Measurements from ENCODE around the gene SLC4A2. TPM values are rescaled to one million over a fixed set of nuclear protein-coding genes. Genes with fewer than 3 reads are reported as not detected.
A peak's percentile ranks its signal among the peaks of the same experiment; 100 is the strongest.

SLC4A2 gene
- total RNA-seq, 2 experiments from 2014 or later: 58.7 to 85.0 TPM

DNA sequence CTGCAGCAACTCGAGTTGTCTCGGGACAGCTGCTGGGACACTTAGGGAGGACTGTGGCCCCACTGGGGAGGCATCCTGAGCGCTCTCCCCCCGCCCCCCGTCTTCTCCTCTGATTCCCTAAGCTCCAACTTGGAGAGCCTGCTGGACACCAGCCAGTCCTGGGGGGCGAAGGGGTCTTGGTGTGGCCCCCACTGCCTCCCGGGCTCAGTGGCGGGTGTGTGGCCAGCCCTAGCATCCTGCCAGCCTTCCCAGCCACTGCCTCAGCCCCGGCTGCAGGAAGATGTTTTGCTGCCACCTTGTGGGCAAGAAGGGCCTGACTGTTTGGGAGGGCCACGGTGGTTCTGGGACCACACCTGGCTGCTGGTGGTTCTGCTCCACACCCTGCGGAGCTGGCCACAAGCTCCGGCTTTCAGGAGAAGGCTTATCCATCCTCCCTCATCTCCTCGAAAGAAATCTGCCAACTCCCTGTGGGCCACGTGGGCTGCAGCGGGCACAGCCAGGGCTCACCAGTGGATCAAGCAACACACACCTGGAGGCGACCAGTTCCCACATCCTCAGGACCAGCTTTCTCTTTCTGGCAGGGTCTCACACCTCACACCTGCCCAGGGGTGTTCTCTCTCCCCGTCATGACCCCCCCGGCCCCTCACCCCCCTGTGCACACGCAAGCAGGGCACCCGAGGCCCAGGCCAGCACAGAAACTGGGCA lies 51.7 kb downstream of the SLC4A2 start:
- H3K4me1 Mint-ChIP-seq: no peaks in the 10 kb centered on the region
- intact Hi-C loops (cut with DNase I, micrococcal nuclease): loop anchor here (1.0 to 5.0 kb wide), 8 partner anchors 16 to 334 kb away; partner anchors contain the start of gene ABCB8 (in 2 of the 2)
- ChIA-PET POLR2A (interaction anchor here (0.6 kb wide), 1 partner anchor 10 kb away, joined by 3 read pairs; no protein-coding TSS in a partner anchor), CTCF (interaction anchor here (0.6 to 2.8 kb wide), 26 partner anchors 8 to 559 kb away, joined by 3 to 17 read pairs (median 4); no protein-coding TSS in a partner anchor)
- H3K27me3 Mint-ChIP-seq: peaks cover 3% of the 10 kb centered on the region
- no peaks in the 10 kb centered on the region for H3K36me3 Mint-ChIP-seq (ENCODE audit: low read depth)
- no peak overlapping the region for H3K4me3 Mint-ChIP-seq
- H3K9me3 Mint-ChIP-seq (ENCODE audit: low read depth): no peaks in the 10 kb centered on the region
- peak; percentile 90 for ATAC-seq
- peak; percentile 85 for DNase-seq
- H3K27ac Mint-ChIP-seq: no peak overlapping the region

GRCh38 chr7:151113344-151114150 lies 54.2 kb downstream of the SLC4A2 start:
- ATAC-seq: no peak
- Mint-ChIP-seq H3K9me3 (ENCODE audit: low read depth) (no peaks in the 10 kb centered on the region), H3K36me3 (ENCODE audit: low read depth) (no peaks in the 10 kb centered on the region), H3K27ac (no peak overlapping the region), H3K4me3 (no peak overlapping the region), H3K27me3 (peaks cover 3% of the 10 kb centered on the region), H3K4me1 (peaks cover 5% of the 10 kb centered on the region)
- no peak for DNase-seq
- intact Hi-C loops (cut with DNase I, micrococcal nuclease): loop anchor here (5.0 kb wide), 2 partner anchors 216 to 336 kb away; no protein-coding TSS in a partner anchor
- ChIA-PET CTCF (interaction anchor here (0.8 to 2.5 kb wide), 6 partner anchors 12 to 187 kb away, joined by 3 to 10 read pairs (median 4); no protein-coding TSS in a partner anchor), POLR2A (no interaction called here)

GRCh38 chr7:151114151-151115090 lies 55.0 kb downstream of the SLC4A2 start:
- intact Hi-C loops (cut with DNase I, micrococcal nuclease): loop anchor here (5.0 kb wide), 2 partner anchors 217 to 337 kb away; no protein-coding TSS in a partner anchor
- H3K4me1 Mint-ChIP-seq: peaks cover 5% of the 10 kb centered on the region
- ChIA-PET POLR2A (no interaction called here), CTCF (interaction anchor here (0.8 to 1.4 kb wide), 2 partner anchors 9 to 24 kb away, joined by 3 to 4 read pairs; no protein-coding TSS in a partner anchor)
- peaks cover 3% of the 10 kb centered on the region for H3K36me3 Mint-ChIP-seq (ENCODE audit: low read depth)
- H3K4me3 Mint-ChIP-seq: no peak overlapping the region
- no peaks in the 10 kb centered on the region for H3K9me3 Mint-ChIP-seq (ENCODE audit: low read depth)
- ATAC-seq (no peak), DNase-seq (no peak)
- peaks cover 3% of the 10 kb centered on the region for H3K27me3 Mint-ChIP-seq
- H3K27ac Mint-ChIP-seq: no peak overlapping the region

GRCh38 chr7:151115121-151115835 lies 55.9 kb downstream of the SLC4A2 start:
- intact Hi-C loops (cut with DNase I, micrococcal nuclease): no loop called here
- H3K27me3 Mint-ChIP-seq: peaks cover 3% of the 10 kb centered on the region
- peak overlapping the region; percentile 39 for H3K4me3 Mint-ChIP-seq
- DNase-seq: peak; percentile 69
- ChIA-PET POLR2A (no interaction called here), CTCF (interaction anchor here (0.7 to 1.4 kb wide), 5 partner anchors 10 to 217 kb away, joined by 3 to 4 read pairs (median 3); no protein-coding TSS in a partner anchor)
- H3K4me1 Mint-ChIP-seq: peaks cover 5% of the 10 kb centered on the region
- peak; percentile 51 for ATAC-seq
- H3K36me3 Mint-ChIP-seq (ENCODE audit: low read depth): peaks cover 4% of the 10 kb centered on the region
- no peaks in the 10 kb centered on the region for H3K9me3 Mint-ChIP-seq (ENCODE audit: low read depth)
- no peak overlapping the region for H3K27ac Mint-ChIP-seq

- H3K36me3 Mint-ChIP-seq (ENCODE audit: low read depth): peaks cover 4% of the 10 kb centered on the region
- peaks cover 3% of the 10 kb centered on the region for H3K27me3 Mint-ChIP-seq
- intact Hi-C loops (cut with DNase I, micrococcal nuclease): no loop called here
- CTCF ChIA-PET: interaction anchor here (0.7 to 1.4 kb wide), 5 partner anchors 10 to 218 kb away, joined by 3 to 4 read pairs (median 3); no protein-coding TSS in a partner anchor
- H3K4me1 Mint-ChIP-seq: peaks cover 5% of the 10 kb centered on the region
- POLR2A ChIA-PET: no interaction called here
- no peaks in the 10 kb centered on the region for H3K9me3 Mint-ChIP-seq (ENCODE audit: low read depth)
- ATAC-seq: no peak
- DNase-seq: peak; percentile 28
- peak overlapping the region; percentile 39 for H3K4me3 Mint-ChIP-seq
- H3K27ac Mint-ChIP-seq: no peak overlapping the region
These were observed 56.5 kb downstream of the SLC4A2 start for GRCh38 chr7:151115836-151116418.

DNA sequence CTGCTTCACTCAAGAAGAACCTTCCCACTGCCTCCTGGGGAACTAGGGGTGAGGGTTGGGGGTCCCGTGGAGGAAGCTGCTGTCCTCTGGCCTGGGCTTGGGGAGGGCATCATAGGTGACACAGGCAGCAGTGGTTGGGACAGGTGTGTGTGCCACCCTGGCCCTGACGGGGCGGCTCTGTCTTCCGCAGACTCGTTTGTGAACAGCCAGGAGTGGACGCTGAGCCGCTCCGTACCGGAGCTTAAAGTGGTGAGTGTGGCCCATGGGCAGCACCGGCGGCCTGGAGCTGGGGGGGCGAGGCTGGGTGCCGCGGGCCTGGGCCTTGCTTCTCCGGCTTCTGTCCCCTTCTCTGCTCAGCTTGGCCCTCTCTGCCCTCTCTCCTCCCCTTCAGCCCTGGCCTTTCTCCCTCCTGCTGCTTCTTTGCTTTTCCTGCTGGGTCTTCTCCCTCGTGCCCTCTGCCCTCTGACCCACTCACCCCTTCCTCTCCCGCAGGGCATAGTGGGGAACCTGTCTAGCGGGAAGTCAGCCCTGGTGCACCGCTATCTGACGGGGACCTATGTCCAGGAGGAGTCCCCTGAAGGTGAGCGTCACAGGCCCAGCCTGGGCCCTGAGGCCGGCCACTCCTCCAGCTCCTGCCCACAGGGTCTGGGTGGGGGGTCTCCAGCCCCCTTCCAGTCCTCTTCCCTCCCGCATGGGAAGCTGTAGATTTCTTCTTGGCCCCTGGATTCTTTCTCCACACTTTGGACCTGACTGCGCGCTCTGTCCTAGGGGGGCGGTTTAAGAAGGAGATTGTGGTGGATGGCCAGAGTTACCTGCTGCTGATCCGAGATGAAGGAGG lies 57.4 kb downstream of the SLC4A2 start:
- intact Hi-C loops (cut with DNase I, micrococcal nuclease): no loop called here
- ChIA-PET CTCF (interaction anchor here (0.7 to 1.3 kb wide), 8 partner anchors 8 to 219 kb away, joined by 3 to 4 read pairs (median 3); no protein-coding TSS in a partner anchor), POLR2A (no interaction called here)
- no peaks in the 10 kb centered on the region for H3K9me3 Mint-ChIP-seq (ENCODE audit: low read depth)
- DNase-seq (no peak), ATAC-seq (no peak)
- peaks cover 5% of the 10 kb centered on the region for H3K4me1 Mint-ChIP-seq
- peaks cover 7% of the 10 kb centered on the region for H3K36me3 Mint-ChIP-seq (ENCODE audit: low read depth)
- H3K4me3 Mint-ChIP-seq: peak overlapping the region; percentile 29
- H3K27ac Mint-ChIP-seq: no peak overlapping the region
- peaks cover 3% of the 10 kb centered on the region for H3K27me3 Mint-ChIP-seq

- DNase-seq (peak; percentile 42), ATAC-seq (peak; percentile 32)
- intact Hi-C loops (cut with DNase I, micrococcal nuclease): no loop called here
- Mint-ChIP-seq H3K4me3 (peak overlapping the region; percentile 29), H3K9me3 (ENCODE audit: low read depth) (no peaks in the 10 kb centered on the region), H3K27me3 (no peaks in the 10 kb centered on the region), H3K4me1 (peaks cover 5% of the 10 kb centered on the region), H3K36me3 (ENCODE audit: low read depth) (peaks cover 7% of the 10 kb centered on the region), H3K27ac (peak overlapping the region; percentile 55)
- ChIA-PET CTCF (interaction anchor here (1.0 to 1.3 kb wide), 5 partner anchors 9 to 52 kb away, joined by 3 to 4 read pairs (median 3); no protein-coding TSS in a partner anchor), POLR2A (no interaction called here)
These were observed 58.2 kb downstream of the SLC4A2 start for GRCh38 chr7:151117565-151117964.

DNA sequence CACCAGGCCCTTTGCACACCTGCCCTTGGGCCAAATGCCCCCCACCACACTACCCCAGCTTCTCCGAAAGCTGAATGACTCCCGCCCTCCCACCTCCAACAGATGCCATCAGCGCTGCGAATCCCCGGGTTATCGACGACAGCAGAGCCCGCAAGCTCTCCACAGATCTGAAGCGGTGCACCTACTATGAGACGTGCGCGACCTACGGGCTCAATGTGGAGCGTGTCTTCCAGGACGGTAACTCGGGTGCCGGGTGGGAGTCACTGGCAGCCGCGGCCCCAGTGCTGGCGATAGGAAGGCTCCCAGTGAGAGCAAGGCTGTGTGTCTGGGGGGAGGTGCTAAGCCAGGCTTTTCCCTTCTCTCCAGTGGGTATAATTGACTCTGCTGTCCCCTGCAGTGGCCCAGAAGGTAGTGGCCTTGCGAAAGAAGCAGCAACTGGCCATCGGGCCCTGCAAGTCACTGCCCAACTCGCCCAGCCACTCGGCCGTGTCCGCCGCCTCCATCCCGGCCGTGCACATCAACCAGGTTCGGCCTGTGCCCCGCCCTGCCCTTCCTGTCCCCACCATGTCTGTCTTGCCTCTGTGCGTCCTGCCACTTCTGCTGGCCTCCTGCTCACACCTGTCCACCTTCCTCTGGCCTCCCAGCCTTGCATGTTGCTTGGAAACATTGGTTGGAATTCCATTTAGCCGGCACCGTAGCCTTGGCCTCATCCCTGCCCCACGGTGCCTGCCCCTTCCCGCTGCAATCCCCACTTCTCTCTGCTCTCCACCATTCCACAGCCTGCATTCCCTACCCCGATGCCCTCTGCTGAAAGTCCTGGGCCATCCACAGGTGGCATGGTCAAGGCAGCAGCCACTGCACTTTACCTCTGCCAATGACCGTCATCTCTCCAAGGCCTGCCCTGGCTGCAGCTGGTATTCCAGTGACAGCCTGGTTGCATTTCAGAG lies 59.0 kb downstream of the SLC4A2 start:
- no peak overlapping the region for H3K27ac Mint-ChIP-seq
- POLR2A ChIA-PET: no interaction called here
- no peaks in the 10 kb centered on the region for H3K9me3 Mint-ChIP-seq (ENCODE audit: low read depth)
- peaks cover 5% of the 10 kb centered on the region for H3K4me1 Mint-ChIP-seq
- H3K36me3 Mint-ChIP-seq (ENCODE audit: low read depth): peaks cover 7% of the 10 kb centered on the region
- CTCF ChIA-PET: interaction anchor here (1.3 kb wide), 1 partner anchor 51 kb away, joined by 4 read pairs; no protein-coding TSS in a partner anchor
- H3K4me3 Mint-ChIP-seq: no peak overlapping the region
- no peaks in the 10 kb centered on the region for H3K27me3 Mint-ChIP-seq
- ATAC-seq (no peak), DNase-seq (no peak)
- intact Hi-C loops (cut with DNase I, micrococcal nuclease): no loop called here

- no peak for ATAC-seq
These were observed 59.6 kb downstream of the SLC4A2 start for GRCh38 chr7:151119055-151119415.

More at GRCh38 chr7:151119055-151119415, 59.6 kb downstream of the SLC4A2 start:
- H3K27me3 Mint-ChIP-seq: no peaks in the 10 kb centered on the region
- no peaks in the 10 kb centered on the region for H3K9me3 Mint-ChIP-seq (ENCODE audit: low read depth)
- ChIA-PET POLR2A (no interaction called here), CTCF (no interaction called here)
- intact Hi-C loops (cut with DNase I, micrococcal nuclease): no loop called here
- no peak overlapping the region for H3K4me3 Mint-ChIP-seq
- peaks cover 9% of the 10 kb centered on the region for H3K4me1 Mint-ChIP-seq
- DNase-seq: no peak
- H3K27ac Mint-ChIP-seq: no peak overlapping the region
- H3K36me3 Mint-ChIP-seq (ENCODE audit: low read depth): peaks cover 11% of the 10 kb centered on the region

All from activated CD4-positive, alpha-beta T cell treated with anti-CD3 and anti-CD28 coated beads for 36 hours (primary cell).